Endodermal cell (in vitro differentiated cells): Measurements from ENCODE around the gene ATG101. TPM values are rescaled to one million over a fixed set of nuclear protein-coding genes. Genes with fewer than 3 reads are reported as not detected.

Experiments
- DNase-seq: peaks from one replicate; pipeline ENCODE4 v3.0.0-alpha.2; 2017
- H3K27ac ChIP-seq: 2 replicates; pipeline ENCODE4 v1.5.1; 2013; ENCODE audit warnings: mild to moderate bottlenecking, low read depth, low read length, moderate library complexity
- H3K27me3 ChIP-seq: 2 replicates; pipeline ENCODE4 v1.6.1; 2013; ENCODE audit warnings: mild to moderate bottlenecking, low read length, moderate library complexity; ENCODE audit not compliant: insufficient read depth, control insufficient read depth, poor library complexity, severe bottlenecking
- H3K36me3 ChIP-seq: 2 replicates; pipeline ENCODE4 v1.7.0; 2013; ENCODE audit warnings: mild to moderate bottlenecking, low read length, moderate library complexity; ENCODE audit not compliant: control insufficient read depth, insufficient read depth
- H3K4me1 ChIP-seq: one replicate; pipeline ENCODE4 v1.7.0; 2013; ENCODE audit warnings: low read length; ENCODE audit not compliant: control insufficient read depth, insufficient read depth
- H3K4me3 ChIP-seq: 2 replicates; pipeline ENCODE4 v1.5.1; 2013; ENCODE audit warnings: mild to moderate bottlenecking, low read length, moderate library complexity
- H3K9ac ChIP-seq: 2 replicates; pipeline ENCODE4 v1.6.1; 2013; ENCODE audit warnings: mild to moderate bottlenecking, low read length, moderate library complexity; ENCODE audit not compliant: poor library complexity, severe bottlenecking; ENCODE audit errors: extremely low read depth
- H3K9me3 ChIP-seq: 2 replicates; pipeline ENCODE4 v1.6.1; 2013; ENCODE audit warnings: mild to moderate bottlenecking, low read length, moderate library complexity; ENCODE audit not compliant: control insufficient read depth
- H3K27ac Mint-ChIP-seq: 2 replicates; pipeline ENCODE4 v1.8.0; 2020; ENCODE audit warnings: mixed read lengths
- H3K27me3 Mint-ChIP-seq: 2 replicates; pipeline ENCODE4 v1.8.0; 2021; ENCODE audit warnings: mild to moderate bottlenecking, mixed read lengths; ENCODE audit not compliant: insufficient read depth
- H3K36me3 Mint-ChIP-seq: 2 replicates; pipeline ENCODE4 v1.8.0; 2020; ENCODE audit warnings: low read depth, mixed read lengths
- H3K4me1 Mint-ChIP-seq: 2 replicates; pipeline ENCODE4 v1.8.0; 2020; ENCODE audit warnings: mixed read lengths
- H3K4me3 Mint-ChIP-seq: 2 replicates; pipeline ENCODE4 v1.8.0; 2020; ENCODE audit warnings: mild to moderate bottlenecking, moderate library complexity, mixed read lengths
- H3K9me3 Mint-ChIP-seq: 2 replicates; pipeline ENCODE4 v1.8.0; 2020; ENCODE audit warnings: mild to moderate bottlenecking, mixed read lengths
- CTCF ChIP-seq: fragments of 200-600 bp; sonication (generic); conservative IDR thresholded peaks from 2 replicates; pipeline ENCODE4 v1.5.0; 2021; ENCODE audit warnings: antibody characterized with exemption, mild to moderate bottlenecking
- whole genome bisulfite sequencing, 2 experiments: methylation state at CpG; one replicate each; pipeline versions ENCODE4 v1.1.5 to v1.1.7; 2013; ENCODE audit warnings: missing lambda C conversion rate in 2 of 2, mixed read lengths in 1 of 2; ENCODE audit not compliant: insufficient coverage in 1 of 2, insufficient read length in 1 of 2; 5-methylcytosine and 5-hydroxymethylcytosine counted together
- total RNA-seq, 2 donors: library from RNA; stranded (reverse); fragmentation: NEBNext Ultra II Directional in 1 of 2; extraction: Animal tissue kit (Norgen Biotek cat#: 25700) in 1 of 2; gene quantifications; 2 replicates in 1 of 2; 3 replicates in 1 of 2; pipeline ENCODE4 v1.2.1, GENCODE V29; 2021

ATG101 gene
- total RNA-seq, 2 donors from 2014 or later, result 32.1 TPM

GRCh38 chr12:52079576-52080402 lies 10.0 kb downstream of the ATG101 start, which contains the start of gene SMIM41:
TSS of gene SMIM41 (plus strand) at chr12:52079704. CDS start at chr12:52079780, 76 bp downstream.
- no peak for DNase-seq
- Mint-ChIP-seq H3K4me3 (no peak within 1 kb of the TSS), H3K27me3 (peaks cover 2% of the 10 kb centered on the region), H3K9me3 (no peaks in the 10 kb centered on the region), H3K36me3 (peaks cover 25% of the 10 kb centered on the region), H3K4me1 (peaks cover 13% of the 10 kb centered on the region), H3K27ac (no peak within 1 kb of the TSS)
- Histone ChIP-seq H3K4me3 (no peak within 1 kb of the TSS), H3K9ac (no peak within 1 kb of the TSS), H3K9me3 (no peaks in the 10 kb centered on the region), H3K36me3 (peaks cover 36% of the 10 kb centered on the region), H3K27me3 (no peaks in the 10 kb centered on the region), H3K27ac (no peak within 1 kb of the TSS), H3K4me1 (no peaks in the 10 kb centered on the region)
- 94 to 97% methylated on average over 41 to 87 of the region's 87 CpGs for WGBS, 2 experiments
- TF ChIP-seq CTCF, result no peak

- TF ChIP-seq CTCF, result no peak
- Histone ChIP-seq H3K4me1 (no peaks in the 10 kb centered on the region), H3K9ac (no peak overlapping the region), H3K36me3 (peaks cover 31% of the 10 kb centered on the region), H3K9me3 (no peaks in the 10 kb centered on the region), H3K27me3 (no peaks in the 10 kb centered on the region), H3K27ac (peak overlapping the region; percentile 38), H3K4me3 (no peak overlapping the region)
- H3K4me1 Mint-ChIP-seq, result peaks cover 13% of the 10 kb centered on the region
- peaks cover 2% of the 10 kb centered on the region for H3K27me3 Mint-ChIP-seq
- H3K27ac Mint-ChIP-seq, result no peak overlapping the region
- 88 to 100% methylated on average over 3 to 9 of the region's 10 CpGs for WGBS, 2 experiments
- H3K9me3 Mint-ChIP-seq, result no peaks in the 10 kb centered on the region
- H3K36me3 Mint-ChIP-seq, result peaks cover 25% of the 10 kb centered on the region
- DNase-seq, result no peak
- H3K4me3 Mint-ChIP-seq, result no peak overlapping the region
These were observed 10.8 kb downstream of the ATG101 start for GRCh38 chr12:52080403-52081251.

GRCh38 chr12:52081263-52081733 lies 11.5 kb downstream of the ATG101 start:
- H3K9me3 Mint-ChIP-seq, result no peaks in the 10 kb centered on the region
- Histone ChIP-seq H3K27me3 (no peaks in the 10 kb centered on the region), H3K9me3 (no peaks in the 10 kb centered on the region), H3K36me3 (peaks cover 24% of the 10 kb centered on the region), H3K27ac (no peak overlapping the region), H3K4me1 (no peaks in the 10 kb centered on the region), H3K9ac (no peak overlapping the region), H3K4me3 (no peak overlapping the region)
- no peak overlapping the region for H3K4me3 Mint-ChIP-seq
- peaks cover 20% of the 10 kb centered on the region for H3K36me3 Mint-ChIP-seq
- 69 to 82% methylated on average over 4 to 9 of the region's 9 CpGs for WGBS, 2 experiments
- TF ChIP-seq CTCF, result no peak
- peaks cover 2% of the 10 kb centered on the region for H3K27me3 Mint-ChIP-seq
- H3K4me1 Mint-ChIP-seq, result peaks cover 13% of the 10 kb centered on the region
- no peak overlapping the region for H3K27ac Mint-ChIP-seq
- DNase-seq, result no peak
